HCT116 (cell line): Measurements from ENCODE around the gene BCL7A. TPM values are rescaled to one million over a fixed set of nuclear protein-coding genes. Genes with fewer than 3 reads are reported as not detected.

ENCODE experiments used
- ATAC-seq: fragments of 200-7000 bp; cut with Tn5 transposase; 2 replicates; pipeline ENCODE4 v1.9.1; 2020; ENCODE audit warnings: mild to moderate bottlenecking, moderate library complexity
- BruUV-seq: library from RNA; stranded (reverse); fragments of 400-500 nt; replicated peaks from 2 replicates; lab custom pipeline; 2021; lab: Mats Ljungman, UMichigan
- CTCF ChIA-PET: fragments of 300-600 bp; sonication (Branson Sonifier 250); formaldehyde crosslinking; loops from one replicate; lab custom pipeline; 2021; ENCODE audit warnings: antibody characterized with exemption; lab: Charles Lee
- POLR2A ChIA-PET: fragments of 300-600, 350-600 bp; sonication (Branson Sonifier 250); formaldehyde crosslinking; loops from one replicate; lab custom pipeline; 2021; ENCODE audit warnings: antibody characterized with exemption; lab: Charles Lee
- RAD21 ChIA-PET, 2 experiments: fragments of 300-600 bp; sonication (Branson Sonifier 250); formaldehyde crosslinking; loops; one replicate each; lab custom pipeline; 2023; ENCODE audit warnings: low total read pairs in 2 of 2; ENCODE audit not compliant: uncharacterized antibody in 2 of 2, unreplicated experiment in 2 of 2, low non-redundant PET in 1 of 2; lab: Charles Lee
- DNase-seq: peaks from one replicate; pipeline ENCODE4 v3.0.0-alpha.2; 2010; ENCODE audit warnings: low read depth, low spot score
- H2AFZ ChIP-seq: fragments of 200-600 bp; shearing (Covaris generic), sonication (generic); 2 replicates; pipeline ENCODE4 v1.6.1; 2017; ENCODE audit warnings: low read depth, mixed run types, mixed read lengths, antibody characterized with exemption, low read length; ENCODE audit not compliant: poor library complexity, severe bottlenecking
- H3K27ac ChIP-seq: 2 replicates; pipeline ENCODE4 v1.5.1; 2012; ENCODE audit warnings: low read depth, low read length
- H3K27me3 ChIP-seq: fragments of 200-600 bp; sonication (generic); 2 replicates; pipeline ENCODE4 v1.6.1; 2016; ENCODE audit warnings: mixed run types, low read length, mixed read lengths; ENCODE audit not compliant: insufficient read depth
- H3K36me3 ChIP-seq, 2 experiments: fragments of 200-500 bp in 1 of 2; fragments of 200-600 bp in 1 of 2; sonication (Bioruptor generic) in 1 of 2; sonication (generic) in 1 of 2; 2 replicates each; pipeline versions ENCODE4 v1.5.1 to v1.6.1; 2014 to 2016; ENCODE audit warnings: low read length in 2 of 2, inconsistent platforms in 1 of 2, mixed read lengths in 1 of 2, mixed run types in 1 of 2; ENCODE audit not compliant: insufficient read depth in 2 of 2, control insufficient read depth in 1 of 2
- H3K4me1 ChIP-seq, 2 experiments: fragments of 200-600 bp in 1 of 2; sonication (generic) in 1 of 2; 2 replicates each; pipeline versions ENCODE4 v1.5.1 to v1.6.1; 2012 to 2017; ENCODE audit warnings: low read length in 2 of 2, inconsistent platforms in 1 of 2, mild to moderate bottlenecking in 1 of 2, mixed read lengths in 1 of 2, mixed run types in 1 of 2, moderate library complexity in 1 of 2; ENCODE audit not compliant: insufficient read depth in 2 of 2, control insufficient read depth in 1 of 2
- H3K4me2 ChIP-seq: fragments of 200-600 bp; sonication (generic); 2 replicates; pipeline ENCODE4 v1.6.1; 2017; ENCODE audit warnings: mixed run types, low read length, mixed read lengths
- H3K4me3 ChIP-seq, 2 experiments: fragments of 200-600 bp in 1 of 2; sonication (generic) in 1 of 2; replicated peaks in 1 of 2; 2 replicates each; pipeline ENCODE4 v1.5.1; 2011 to 2016; ENCODE audit warnings: low read length in 2 of 2, control low read depth in 1 of 2, low read depth in 1 of 2, mild to moderate bottlenecking in 1 of 2, mixed read lengths in 1 of 2, mixed run types in 1 of 2
- H3K79me2 ChIP-seq: fragments of 200-600 bp; sonication (generic); 2 replicates; pipeline ENCODE4 v1.6.1; 2017; ENCODE audit warnings: mild to moderate bottlenecking, mixed run types, low read length, moderate library complexity, mixed read lengths; ENCODE audit not compliant: insufficient read depth
- H3K9ac ChIP-seq: fragments of 200-600 bp; sonication (generic); 2 replicates; pipeline ENCODE4 v1.6.1; 2016; ENCODE audit warnings: low read length, mixed read lengths
- H3K9me2 ChIP-seq: fragments of 200-600 bp; sonication (generic), shearing (Covaris generic); 2 replicates; pipeline ENCODE4 v1.6.1; 2017; ENCODE audit warnings: mixed run types, mild to moderate bottlenecking, moderate library complexity; ENCODE audit not compliant: insufficient read depth
- H3K9me3 ChIP-seq, 2 experiments: fragments of 200-500 bp in 1 of 2; fragments of 200-600 bp in 1 of 2; sonication (Bioruptor generic) in 1 of 2; sonication (generic) in 1 of 2; 2 replicates each; pipeline ENCODE4 v1.6.1; 2014 to 2017; ENCODE audit warnings: low read length in 2 of 2, mixed read lengths in 2 of 2, inconsistent platforms in 1 of 2, low read depth in 1 of 2, mild to moderate bottlenecking in 1 of 2, mixed run types in 1 of 2, moderate library complexity in 1 of 2; ENCODE audit not compliant: control insufficient read depth in 1 of 2, insufficient read depth in 1 of 2
- H4K20me1 ChIP-seq: fragments of 200-600 bp; sonication (generic), shearing (Covaris generic); 2 replicates; pipeline ENCODE4 v1.6.1; 2017; ENCODE audit warnings: mixed run types, mild to moderate bottlenecking, moderate library complexity; ENCODE audit not compliant: insufficient read depth
- CBX3 ChIP-seq: IDR thresholded peaks from 2 replicates; pipeline ENCODE4 v1.6.1; 2012; ENCODE audit warnings: low read depth
- CEBPB ChIP-seq: IDR thresholded peaks from 2 replicates; pipeline ENCODE4 v1.6.1; 2012; ENCODE audit warnings: low read depth
- EZH2 ChIP-seq: fragments of 200-600 bp; sonication (generic); IDR thresholded peaks from 2 replicates; pipeline ENCODE4 v1.6.1; 2017; ENCODE audit warnings: antibody characterized with exemption, mixed run types
- FOSL1 ChIP-seq: IDR thresholded peaks from 2 replicates; pipeline ENCODE4 v1.6.1; 2012; ENCODE audit warnings: low read depth
- JUND ChIP-seq: IDR thresholded peaks from 2 replicates; pipeline ENCODE4 v1.6.1; 2012
- SP1 ChIP-seq: IDR thresholded peaks from 2 replicates; pipeline ENCODE4 v1.6.1; 2012; ENCODE audit warnings: low read depth
- ZFX ChIP-seq: fragments of 450-650 bp; IDR thresholded peaks from 2 replicates; pipeline ENCODE4 v1.6.1; 2017
- ZNF274 ChIP-seq: fragments of 200-500 bp; sonication (Bioruptor generic); IDR thresholded peaks from 2 replicates; pipeline ENCODE4 v1.6.1; 2014; ENCODE audit warnings: mild to moderate bottlenecking, low read depth, low read length, inconsistent platforms
- intact Hi-C: fragments of 100-400 bp; cut with micrococcal nuclease; formaldehyde crosslinking; loops from 2 replicates; pipeline ENCODE4 v1.10.0; 2022
- total RNA-seq: library from RNA; stranded (reverse); gene quantifications from one replicate; pipeline ENCODE4 v1.2.1, GENCODE V29; 2021; ENCODE audit not compliant: unreplicated experiment
- TF ChIP-seq, protein P1 (sequence below), 3 experiments: fragments of 200-600 bp in 1 of 3; sonication (generic) in 1 of 3; IDR thresholded peaks in 2 of 3; conservative IDR thresholded peaks in 1 of 3; 2 replicates each; pipeline ENCODE4 v1.5.1; 2012 to 2017; ENCODE audit warnings: low read depth in 2 of 3, low read length in 2 of 3, antibody characterized with exemption in 1 of 3, borderline replicate concordance in 1 of 3, control low read depth in 1 of 3, mild to moderate bottlenecking in 1 of 3, mixed read lengths in 1 of 3, mixed run types in 1 of 3, moderate library complexity in 1 of 3; ENCODE audit not compliant: insufficient read depth in 1 of 3
- TF ChIP-seq, protein P2 (sequence below): IDR thresholded peaks from 2 replicates; pipeline ENCODE4 v1.6.1; 2011; ENCODE audit warnings: mild to moderate bottlenecking, low read length, moderate library complexity; ENCODE audit not compliant: insufficient replicate concordance; ENCODE audit errors: extremely low read depth

Gene BCL7A
- total RNA-seq, 1 experiment from 2014 or later, result 14.2 TPM

DNA sequence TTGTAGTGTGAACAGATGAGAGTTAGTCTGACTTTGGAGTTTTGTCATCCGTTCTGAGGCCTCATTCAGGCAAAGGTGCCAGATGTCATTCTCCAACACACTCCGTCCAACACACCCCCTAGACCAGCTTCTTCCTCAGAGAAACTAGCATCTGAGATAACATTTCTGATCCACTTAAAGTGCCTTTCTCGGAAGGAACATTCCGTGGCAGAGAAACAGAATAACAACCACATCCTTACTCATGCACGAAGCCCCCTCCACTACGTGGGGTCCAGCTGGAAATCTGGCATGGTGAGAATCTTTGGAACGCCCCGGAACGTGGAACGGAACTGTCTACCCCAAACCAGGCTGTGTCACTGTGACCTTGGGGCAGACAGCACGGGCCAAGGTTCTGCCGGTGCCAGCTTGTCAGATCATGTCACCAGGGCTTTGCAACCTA lies 17.0 kb upstream of the BCL7A start:
- no peaks in the 10 kb centered on the region for H3K27me3 ChIP-seq
- H3K27ac ChIP-seq, result no peak overlapping the region
- no peaks in the 10 kb centered on the region for H3K9me2 ChIP-seq
- no peak for ATAC-seq
- no peaks in the 10 kb centered on the region for H4K20me1 ChIP-seq
- H3K4me2 ChIP-seq, result no peak overlapping the region
- no peak overlapping the region for H2AFZ ChIP-seq
- no peak for DNase-seq
- H3K9ac ChIP-seq, result no peak overlapping the region
- CTCF ChIA-PET, result no interaction called here
- H3K4me1 ChIP-seq, result no peaks in the 10 kb centered on the region; a peak in 1 of 4 replicates
- intact Hi-C loops, result no loop called here
- no peaks in the 10 kb centered on the region for H3K36me3 ChIP-seq
- H3K4me3 ChIP-seq, result no peak overlapping the region
- H3K9me3 ChIP-seq, result peaks cover 0 to 3% of the 10 kb centered on the region in 2 experiments; a peak in 1 of 4 replicates
- RAD21 ChIA-PET, result no interaction called here
- no peaks in the 10 kb centered on the region for H3K79me2 ChIP-seq
- POLR2A ChIA-PET, result no interaction called here
- no TSS peak for BruUV-seq
- TF ChIP-seq CBX3, result no peak
- TF ChIP-seq SP1, result no peak
- no peak for TF ChIP-seq CEBPB
- TF ChIP-seq EZH2, result no peak
- TF ChIP-seq ZFX, result no peak
- no peak for TF ChIP-seq FOSL1
- no peak for TF ChIP-seq JUND
- TF ChIP-seq, protein P1, sequence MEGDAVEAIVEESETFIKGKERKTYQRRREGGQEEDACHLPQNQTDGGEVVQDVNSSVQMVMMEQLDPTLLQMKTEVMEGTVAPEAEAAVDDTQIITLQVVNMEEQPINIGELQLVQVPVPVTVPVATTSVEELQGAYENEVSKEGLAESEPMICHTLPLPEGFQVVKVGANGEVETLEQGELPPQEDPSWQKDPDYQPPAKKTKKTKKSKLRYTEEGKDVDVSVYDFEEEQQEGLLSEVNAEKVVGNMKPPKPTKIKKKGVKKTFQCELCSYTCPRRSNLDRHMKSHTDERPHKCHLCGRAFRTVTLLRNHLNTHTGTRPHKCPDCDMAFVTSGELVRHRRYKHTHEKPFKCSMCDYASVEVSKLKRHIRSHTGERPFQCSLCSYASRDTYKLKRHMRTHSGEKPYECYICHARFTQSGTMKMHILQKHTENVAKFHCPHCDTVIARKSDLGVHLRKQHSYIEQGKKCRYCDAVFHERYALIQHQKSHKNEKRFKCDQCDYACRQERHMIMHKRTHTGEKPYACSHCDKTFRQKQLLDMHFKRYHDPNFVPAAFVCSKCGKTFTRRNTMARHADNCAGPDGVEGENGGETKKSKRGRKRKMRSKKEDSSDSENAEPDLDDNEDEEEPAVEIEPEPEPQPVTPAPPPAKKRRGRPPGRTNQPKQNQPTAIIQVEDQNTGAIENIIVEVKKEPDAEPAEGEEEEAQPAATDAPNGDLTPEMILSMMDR (IDR thresholded peaks at IDR 0.05 in 2 of 3, conservative IDR thresholded peaks at IDR 0.05 in 1 of 3; ENCODE audit: borderline replicate concordance in 1 of 3, insufficient read depth in 1 of 3, low read depth in 2 of 3, low read length in 2 of 3), result no peak
- TF ChIP-seq, protein P2, sequence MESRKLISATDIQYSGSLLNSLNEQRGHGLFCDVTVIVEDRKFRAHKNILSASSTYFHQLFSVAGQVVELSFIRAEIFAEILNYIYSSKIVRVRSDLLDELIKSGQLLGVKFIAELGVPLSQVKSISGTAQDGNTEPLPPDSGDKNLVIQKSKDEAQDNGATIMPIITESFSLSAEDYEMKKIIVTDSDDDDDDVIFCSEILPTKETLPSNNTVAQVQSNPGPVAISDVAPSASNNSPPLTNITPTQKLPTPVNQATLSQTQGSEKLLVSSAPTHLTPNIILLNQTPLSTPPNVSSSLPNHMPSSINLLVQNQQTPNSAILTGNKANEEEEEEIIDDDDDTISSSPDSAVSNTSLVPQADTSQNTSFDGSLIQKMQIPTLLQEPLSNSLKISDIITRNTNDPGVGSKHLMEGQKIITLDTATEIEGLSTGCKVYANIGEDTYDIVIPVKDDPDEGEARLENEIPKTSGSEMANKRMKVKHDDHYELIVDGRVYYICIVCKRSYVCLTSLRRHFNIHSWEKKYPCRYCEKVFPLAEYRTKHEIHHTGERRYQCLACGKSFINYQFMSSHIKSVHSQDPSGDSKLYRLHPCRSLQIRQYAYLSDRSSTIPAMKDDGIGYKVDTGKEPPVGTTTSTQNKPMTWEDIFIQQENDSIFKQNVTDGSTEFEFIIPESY, result no peak
- no peak for TF ChIP-seq ZNF274
